Panc1 (cell line): ENCODE measurements around the gene MYLK. TPM values are rescaled to one million over a fixed set of nuclear protein-coding genes. Genes with fewer than 3 reads are reported as not detected.

Source experiments
- ATAC-seq: fragments of 200-7000 bp; cut with Tn5 transposase; 2 replicates; pipeline ENCODE4 v1.9.1; 2020; ENCODE audit warnings: mild to moderate bottlenecking, moderate library complexity
- BruUV-seq: library from RNA; stranded (reverse); fragments of 400-500 nt; replicated peaks from 2 replicates; lab custom pipeline; 2021; lab: Mats Ljungman, UMichigan
- CTCF ChIA-PET: fragments of 300-600 bp; sonication (Branson Sonifier 250); formaldehyde crosslinking; loops from one replicate; lab custom pipeline; 2022; ENCODE audit warnings: antibody characterized with exemption; lab: Charles Lee
- POLR2A ChIA-PET: fragments of 300-600 bp; sonication (Branson Sonifier 250); formaldehyde crosslinking; loops from one replicate; lab custom pipeline; 2022; ENCODE audit warnings: antibody characterized with exemption; lab: Charles Lee
- DNase-seq: peaks from one replicate; pipeline ENCODE4 v3.0.0-alpha.2; 2010; ENCODE audit warnings: low read depth, low spot score
- H3K27ac ChIP-seq: 2 replicates; pipeline ENCODE4 v1.5.1; 2011; ENCODE audit warnings: mild to moderate bottlenecking, low read length, inconsistent platforms
- H3K27me3 ChIP-seq: fragments of 200-500 bp; sonication (Bioruptor generic); 2 replicates; pipeline ENCODE4 v1.6.0; 2014; ENCODE audit warnings: low read length, inconsistent platforms; ENCODE audit not compliant: control insufficient read depth, insufficient read depth
- H3K36me3 ChIP-seq: fragments of 200-500 bp; sonication (Bioruptor generic); 2 replicates; pipeline ENCODE4 v1.5.1; 2014; ENCODE audit warnings: inconsistent platforms, mild to moderate bottlenecking, low read length, moderate library complexity; ENCODE audit not compliant: control insufficient read depth, insufficient read depth
- H3K4me1 ChIP-seq: 2 replicates; pipeline ENCODE4 v1.5.1; 2011; ENCODE audit warnings: inconsistent platforms, mild to moderate bottlenecking, low read length, moderate library complexity; ENCODE audit not compliant: control insufficient read depth, insufficient read depth
- H3K4me3 ChIP-seq, 2 experiments: 2 replicates each; pipeline ENCODE4 v1.5.1; 2011 to 2012; ENCODE audit warnings: low read depth in 2 of 2, low read length in 2 of 2, mild to moderate bottlenecking in 2 of 2, inconsistent platforms in 1 of 2, moderate library complexity in 1 of 2
- H3K9me3 ChIP-seq: fragments of 200-500 bp; sonication (Bioruptor generic); 2 replicates; pipeline ENCODE4 v1.5.1; 2014; ENCODE audit warnings: low read depth, mild to moderate bottlenecking, inconsistent platforms, low read length, moderate library complexity; ENCODE audit not compliant: control insufficient read depth, insufficient read depth
- CTCF ChIP-seq: fragments of 450-650 bp; IDR thresholded peaks from 2 replicates; pipeline ENCODE4 v1.5.1; 2017; ENCODE audit warnings: mild to moderate bottlenecking
- POLR2AphosphoS5 ChIP-seq: IDR thresholded peaks from 2 replicates; pipeline ENCODE4 v1.6.1; 2012; ENCODE audit warnings: mild to moderate bottlenecking, low read depth, low read length, moderate library complexity
- REST ChIP-seq, 2 experiments: IDR thresholded peaks; 2 replicates each; pipeline ENCODE4 v1.6.1; 2011 to 2012; ENCODE audit warnings: low read depth in 2 of 2, control low read depth in 1 of 2, low read length in 1 of 2, mild to moderate bottlenecking in 1 of 2, moderate library complexity in 1 of 2; ENCODE audit not compliant: insufficient read depth in 1 of 2
- SIN3A ChIP-seq: IDR thresholded peaks from 2 replicates; pipeline ENCODE4 v1.6.1; 2012; ENCODE audit warnings: low read depth, mild to moderate bottlenecking, low read length, moderate library complexity, borderline replicate concordance; ENCODE audit not compliant: insufficient read depth
- TCF7L2 ChIP-seq: IDR thresholded peaks from 2 replicates; pipeline ENCODE4 v1.6.1; 2011; ENCODE audit warnings: mild to moderate bottlenecking, low read depth, low read length, inconsistent platforms
- in situ Hi-C: cut with HindIII; loops from 2 replicates; pipeline ENCODE4 v1.10.0; 2016; ENCODE audit warnings: low sequenced_read_pairs, low pct_unique_long_range_greater_than_20kb
- intact Hi-C: fragments of 100-400 bp; cut with micrococcal nuclease; formaldehyde crosslinking; loops from one replicate; pipeline ENCODE4 v1.10.0; 2022; ENCODE audit not compliant: unreplicated experiment
- total RNA-seq: library from RNA; stranded (reverse); gene quantifications from one replicate; pipeline ENCODE4 v1.2.1, GENCODE V29; 2021; ENCODE audit not compliant: unreplicated experiment

The MYLK gene
- total RNA-seq, 1 experiment from 2014 or later = 29.7 TPM

- in situ Hi-C loops = no loop called here
- DNase-seq (no peak), ATAC-seq (no peak)
- no peaks in the 10 kb centered on the region for H3K36me3 ChIP-seq
- TF ChIP-seq REST (IDR thresholded peaks at IDR 0.05; ENCODE audit: insufficient read depth in 1 of 2, low read depth in 2 of 2, low read length in 1 of 2) (no peak), TCF7L2 (no peak)
- BruUV-seq = no TSS peak
- POLR2A ChIA-PET = no interaction called here
- no peak overlapping the region for H3K4me3 ChIP-seq
- no peaks in the 10 kb centered on the region for H3K4me1 ChIP-seq
- H3K27me3 ChIP-seq = no peaks in the 10 kb centered on the region
- CTCF ChIA-PET = no interaction called here
- no peak overlapping the region for H3K27ac ChIP-seq
- intact Hi-C loops = no loop called here
- H3K9me3 ChIP-seq = peaks cover 3% of the 10 kb centered on the region; the same call in 1 of the 2 replicates
These were observed 36.3 kb upstream of the MYLK start for GRCh38 chr3:123920383-123920782.

- CTCF ChIA-PET = no interaction called here
- ATAC-seq = no peak
- POLR2A ChIA-PET = no interaction called here
- intact Hi-C loops (no loop called here), in situ Hi-C loops (no loop called here)
- BruUV-seq = no TSS peak
- Histone ChIP-seq H3K36me3 (no peaks in the 10 kb centered on the region), H3K4me1 (no peaks in the 10 kb centered on the region), H3K27me3 (no peaks in the 10 kb centered on the region), H3K4me3 (no peak overlapping the region), H3K27ac (no peak overlapping the region), H3K9me3 (peaks cover 3% of the 10 kb centered on the region; the same call in 1 of the 2 replicates)
- TF ChIP-seq REST (IDR thresholded peaks at IDR 0.05; ENCODE audit: insufficient read depth in 1 of 2, low read depth in 2 of 2, low read length in 1 of 2) (no peak), CTCF (no peak), SIN3A (no peak), POLR2AphosphoS5 (no peak), TCF7L2 (no peak)
- DNase-seq = no peak
These were observed 35.2 kb upstream of the MYLK start for GRCh38 chr3:123919353-123919752.
